Spleen (tissue), 11 donors: ENCODE results near the gene UTS2R. TPM values are rescaled to one million over a fixed set of nuclear protein-coding genes. Genes with fewer than 3 reads are reported as not detected.

Experiments
- DNase-seq: peaks from one replicate; pipeline ENCODE4 v3.0.0-alpha.2; 2020
- H3K27ac ChIP-seq, 8 donors: fragments of 200-600 bp; sonication (generic) in 7 of 8; 1 replicate in 4 of 8; 2 replicates in 4 of 8; pipeline versions ENCODE4 v1.5.0 to v1.8.0; 2016 to 2021; ENCODE audit warnings: inconsistent platforms in 4 of 8, mild to moderate bottlenecking in 4 of 8, moderate library complexity in 1 of 8
- H3K27me3 ChIP-seq, 7 donors: fragments of 200-600 bp; sonication (generic) in 6 of 7; replicated peaks in 1 of 7; 1 replicate in 4 of 7; 2 replicates in 3 of 7; pipeline versions ENCODE4 v1.5.0 to v1.8.0; 2016 to 2021; ENCODE audit warnings: inconsistent platforms in 3 of 7, mild to moderate bottlenecking in 1 of 7
- H3K36me3 ChIP-seq, 6 donors: fragments of 200-600 bp; sonication (generic) in 5 of 6; 1 replicate in 4 of 6; 2 replicates in 2 of 6; pipeline versions ENCODE4 v1.5.0 to v1.8.0; 2016 to 2021; ENCODE audit warnings: inconsistent platforms in 2 of 6
- H3K4me1 ChIP-seq, 6 donors: fragments of 200-600 bp; sonication (generic) in 5 of 6; 1 replicate in 3 of 6; 2 replicates in 3 of 6; pipeline versions ENCODE4 v1.5.0 to v1.8.0; 2016 to 2021; ENCODE audit warnings: inconsistent platforms in 3 of 6
- H3K4me3 ChIP-seq, 8 donors: fragments of 200-600 bp; sonication (generic) in 7 of 8; 1 replicate in 4 of 8; 2 replicates in 4 of 8; pipeline versions ENCODE4 v1.5.0 to v1.8.0; 2016 to 2021; ENCODE audit warnings: inconsistent platforms in 4 of 8, mild to moderate bottlenecking in 4 of 8, moderate library complexity in 2 of 8
- H3K9me3 ChIP-seq, 8 donors: fragments of 200-600 bp; sonication (generic) in 7 of 8; 1 replicate in 4 of 8; 2 replicates in 4 of 8; pipeline versions ENCODE4 v1.5.0 to v1.8.0; 2016 to 2021; ENCODE audit warnings: inconsistent platforms in 4 of 8
- CTCF ChIP-seq, 11 experiments: fragments of 200-600 bp in 7 of 11; fragments of 450-650 bp in 4 of 11; sonication (generic) in 4 of 11; IDR thresholded peaks in 8 of 11; conservative IDR thresholded peaks in 3 of 11; 1 replicate in 7 of 11; 2 replicates in 4 of 11; pipeline versions ENCODE4 v1.4.0 to v1.8.0; 2016 to 2021; ENCODE audit warnings: antibody characterized with exemption in 11 of 11, inconsistent platforms in 4 of 11, mild to moderate bottlenecking in 1 of 11
- POLR2A ChIP-seq, 3 donors: fragments of 450-650 bp; IDR thresholded peaks; one replicate each; pipeline ENCODE4 v1.5.1; 2017; ENCODE audit warnings: antibody characterized with exemption in 3 of 3, mild to moderate bottlenecking in 1 of 3
- POLR2AphosphoS5 ChIP-seq, 3 donors: sonication (generic); formaldehyde crosslinking; IDR thresholded peaks; one replicate each; pipeline ENCODE4 v1.5.1; 2017; ENCODE audit warnings: antibody characterized with exemption in 3 of 3
- WGBS, 5 donors: extraction: QIAGEN DNeasy Blood & Tissue Kit in 3 of 5; methylation state at CpG; one replicate each; pipeline versions ENCODE4 v1.1.5 to v1.1.7; 2013 to 2018; 5-methylcytosine and 5-hydroxymethylcytosine counted together
- intact Hi-C: fragments of 100-400 bp; cut with DNase I; formaldehyde crosslinking; loops from one replicate; pipeline ENCODE4 v1.15.0; 2023; ENCODE audit warnings: low total_unique reads
- polyA plus RNA-seq, 3 donors: library from polyadenylated mRNA; stranded (reverse); fragments of 200-250 nt; gene quantifications; one replicate each; pipeline ENCODE4 v1.2.1, GENCODE V29; 2013
- total RNA-seq, 7 donors: library from RNA; depleted of rRNA in 3 of 7; stranded (reverse); fragments of >200 nt in 3 of 7; fragmentation: NEBNext Ultra II Directional in 4 of 7; extraction: Animal tissue kit (Norgen Biotek cat#: 25700) in 4 of 7; gene quantifications; one replicate each; pipeline versions ENCODE4 v1.1.0 to v1.2.1, GENCODE V29; 2016 to 2021
- donor health status: healthy with polysubstance abuse.
- donor health status: DM: no; HTN: no; CAD: no; lungs with moderate emphysema.
- donor health status: DM: no; HTN: no; CAD: no.
- donor health status: Bipolar disorder and iron deficiency.
- donor health status: healthy.
- donor health status: DM: no; HTN: no; CAD: no.
- donor health status: DM: yes; HTN: yes; CAD: no.

UTS2R gene
- total and polyA plus RNA-seq, 10 donors, result 0.26 to 3.1 (median 0.60) TPM; not detected in 5

- Histone ChIP-seq H3K9me3 (no peaks in the 10 kb centered on the region), H3K36me3 (no peaks in the 10 kb centered on the region), H3K4me1 (peaks cover 17 to 81% (median 63%) of the 10 kb centered on the region in 6 donors), H3K4me3 (peak overlapping the region; percentile 36 to 79 (median 61)), H3K27me3 (peaks cover 0 to 44% (median 6%) of the 10 kb centered on the region in 7 donors), H3K27ac (peak overlapping the region; percentile 21 to 89 (median 82))
- intact Hi-C loops, result no loop called here
- TF ChIP-seq POLR2AphosphoS5 (IDR thresholded peaks at IDR 0.05) (peak in 2 of 3 donors; percentile 71 to 74), POLR2A (IDR thresholded peaks at IDR 0.05) (no peak), CTCF (IDR thresholded peaks at IDR 0.05 in 8 of 11, conservative IDR thresholded peaks at IDR 0.05 in 3 of 11) (no peak)
- DNase-seq, result peak; percentile 87
- WGBS, 5 donors, result 12 to 22% (median 15%) methylated on average over 12 to 16 of the region's 16 CpGs
These were observed 36.8 kb upstream of the UTS2R start for GRCh38 chr17:82334622-82335394.

- Histone ChIP-seq H3K4me1 (peaks cover 8 to 39% (median 29%) of the 10 kb centered on the region in 6 donors), H3K9me3 (peaks cover 0 to 6% (median 0%) of the 10 kb centered on the region in 8 donors), H3K4me3 (peak overlapping the region in 2 of 8 donors; percentile 19 to 37), H3K36me3 (no peaks in the 10 kb centered on the region), H3K27me3 (peaks cover 0 to 5% (median 1%) of the 10 kb centered on the region in 7 donors), H3K27ac (no peak overlapping the region)
- peak; percentile 45 for DNase-seq
- WGBS, 5 donors, result 54 to 75% (median 62%) methylated on average over 27 to 29 of the region's 29 CpGs
- TF ChIP-seq POLR2A (IDR thresholded peaks at IDR 0.05), result no peak
- TF ChIP-seq POLR2AphosphoS5 (IDR thresholded peaks at IDR 0.05), result no peak
- TF ChIP-seq CTCF (IDR thresholded peaks at IDR 0.05 in 8 of 11, conservative IDR thresholded peaks at IDR 0.05 in 3 of 11), result no peak
- intact Hi-C loops, result no loop called here
These were observed 32.5 kb upstream of the UTS2R start for GRCh38 chr17:82338858-82339633.

- Histone ChIP-seq H3K9me3 (peaks cover 0 to 6% (median 0%) of the 10 kb centered on the region in 8 donors), H3K27ac (no peak overlapping the region), H3K36me3 (no peaks in the 10 kb centered on the region), H3K4me3 (peak overlapping the region in 1 of 8 donors; percentile 37), H3K4me1 (peaks cover 0 to 30% (median 20%) of the 10 kb centered on the region in 6 donors), H3K27me3 (peaks cover 0 to 3% (median 0%) of the 10 kb centered on the region in 7 donors)
- peak; percentile 68 for DNase-seq
- WGBS, 5 donors, result 52 to 66% (median 62%) methylated on average over 4 to 10 of the region's 10 CpGs
- TF ChIP-seq POLR2A (IDR thresholded peaks at IDR 0.05) (no peak), CTCF (IDR thresholded peaks at IDR 0.05 in 8 of 11, conservative IDR thresholded peaks at IDR 0.05 in 3 of 11) (no peak), POLR2AphosphoS5 (IDR thresholded peaks at IDR 0.05) (no peak)
- intact Hi-C loops, result no loop called here
These were observed 31.7 kb upstream of the UTS2R start for GRCh38 chr17:82339634-82340580.
